Natural killer cell (primary cell): ENCODE data around the gene RFX5. TPM values are rescaled to one million over a fixed set of nuclear protein-coding genes. Genes with fewer than 3 reads are reported as not detected.

ENCODE experiments used
- ATAC-seq, 3 donors: fragments of 150-1000 bp in 2 of 3; fragments of 200-7000 bp in 1 of 3; cut with Tn5 transposase; 1 replicate in 1 of 3; 2 replicates in 2 of 3; pipeline ENCODE4 v1.10.0; 2021; ENCODE audit warnings: mild to moderate bottlenecking in 2 of 3, moderate library complexity in 2 of 3
- DNase-seq, 2 donors: peaks; one replicate each; pipeline versions ENCODE4 v3.0.0 to v3.0.0-alpha.2; 2013 to 2021; ENCODE audit warnings: mixed read lengths in 1 of 2
- H3K27ac ChIP-seq: one replicate; pipeline ENCODE4 v1.5.1; 2013; ENCODE audit warnings: mild to moderate bottlenecking, low read length
- H3K27me3 ChIP-seq: one replicate; pipeline ENCODE4 v1.6.1; 2013; ENCODE audit warnings: low read length; ENCODE audit not compliant: control insufficient read depth, insufficient read depth
- H3K36me3 ChIP-seq: one replicate; pipeline ENCODE4 v1.6.1; 2013; ENCODE audit warnings: low read length; ENCODE audit not compliant: control insufficient read depth, insufficient read depth
- H3K4me1 ChIP-seq: one replicate; pipeline ENCODE4 v1.6.1; 2013; ENCODE audit warnings: low read length; ENCODE audit not compliant: control insufficient read depth, insufficient read depth
- H3K4me3 ChIP-seq: one replicate; pipeline ENCODE4 v1.5.1; 2013; ENCODE audit warnings: low read length
- H3K9me3 ChIP-seq: one replicate; pipeline ENCODE4 v1.6.1; 2013; ENCODE audit warnings: low read length; ENCODE audit not compliant: control insufficient read depth, insufficient read depth
- H3K27ac Mint-ChIP-seq, 2 donors: one replicate each; pipeline ENCODE4 v1.8.0; 2022; ENCODE audit warnings: mild to moderate bottlenecking in 2 of 2, mixed read lengths in 2 of 2, moderate library complexity in 1 of 2
- H3K27me3 Mint-ChIP-seq, 2 donors: one replicate each; pipeline ENCODE4 v1.8.0; 2022; ENCODE audit warnings: low read depth in 2 of 2, mixed read lengths in 2 of 2
- H3K36me3 Mint-ChIP-seq: one replicate; pipeline ENCODE4 v1.8.0; 2022; ENCODE audit warnings: mixed read lengths
- H3K4me1 Mint-ChIP-seq, 2 donors: one replicate each; pipeline ENCODE4 v1.8.0; 2022; ENCODE audit warnings: mixed read lengths in 2 of 2
- H3K4me3 Mint-ChIP-seq: one replicate; pipeline ENCODE4 v1.8.0; 2022; ENCODE audit warnings: mild to moderate bottlenecking, moderate library complexity, mixed read lengths
- H3K9me3 Mint-ChIP-seq, 2 donors: one replicate each; pipeline ENCODE4 v1.8.0; 2022; ENCODE audit warnings: mixed read lengths in 2 of 2
- WGBS: methylation state at CpG from one replicate; pipeline ENCODE4 v1.1.7; 2013; ENCODE audit warnings: missing lambda C conversion rate; ENCODE audit not compliant: insufficient coverage; 5-methylcytosine and 5-hydroxymethylcytosine counted together
- intact Hi-C: fragments of 100-400 bp; cut with micrococcal nuclease; formaldehyde crosslinking; loops from one replicate; pipeline ENCODE4 v1.14.2; 2022
- total RNA-seq, 4 donors: library from RNA; stranded (reverse); fragments of 120-200 nt in 1 of 4; gene quantifications; one replicate each; pipeline versions ENCODE4 v1.2.3 to v1.2.4, GENCODE V29; 2013 to 2022
- TF ChIP-seq, protein P1 (sequence below): fragments of 200-600 bp; IDR thresholded peaks from one replicate; pipeline ENCODE4 v1.8.0; 2022; ENCODE audit warnings: antibody characterized with exemption

RFX5 gene
- total RNA-seq, 3 donors from 2014 or later (not counting 1 experiment from before 2014, with no cell fraction given), result 72.6 to 111 (median 110) TPM

- DNase-seq, result no peak
- Histone ChIP-seq H3K27me3 (no peaks in the 10 kb centered on the region), H3K4me1 (no peaks in the 10 kb centered on the region), H3K9me3 (no peaks in the 10 kb centered on the region), H3K27ac (no peak overlapping the region), H3K4me3 (no peak overlapping the region), H3K36me3 (peaks cover 73% of the 10 kb centered on the region)
- TF ChIP-seq, protein P1, sequence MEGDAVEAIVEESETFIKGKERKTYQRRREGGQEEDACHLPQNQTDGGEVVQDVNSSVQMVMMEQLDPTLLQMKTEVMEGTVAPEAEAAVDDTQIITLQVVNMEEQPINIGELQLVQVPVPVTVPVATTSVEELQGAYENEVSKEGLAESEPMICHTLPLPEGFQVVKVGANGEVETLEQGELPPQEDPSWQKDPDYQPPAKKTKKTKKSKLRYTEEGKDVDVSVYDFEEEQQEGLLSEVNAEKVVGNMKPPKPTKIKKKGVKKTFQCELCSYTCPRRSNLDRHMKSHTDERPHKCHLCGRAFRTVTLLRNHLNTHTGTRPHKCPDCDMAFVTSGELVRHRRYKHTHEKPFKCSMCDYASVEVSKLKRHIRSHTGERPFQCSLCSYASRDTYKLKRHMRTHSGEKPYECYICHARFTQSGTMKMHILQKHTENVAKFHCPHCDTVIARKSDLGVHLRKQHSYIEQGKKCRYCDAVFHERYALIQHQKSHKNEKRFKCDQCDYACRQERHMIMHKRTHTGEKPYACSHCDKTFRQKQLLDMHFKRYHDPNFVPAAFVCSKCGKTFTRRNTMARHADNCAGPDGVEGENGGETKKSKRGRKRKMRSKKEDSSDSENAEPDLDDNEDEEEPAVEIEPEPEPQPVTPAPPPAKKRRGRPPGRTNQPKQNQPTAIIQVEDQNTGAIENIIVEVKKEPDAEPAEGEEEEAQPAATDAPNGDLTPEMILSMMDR, result no peak
- 98% methylated on average over 2 of the region's 2 CpGs for WGBS
- no peak for ATAC-seq
- Mint-ChIP-seq H3K27ac (peak overlapping the region in 1 of 2 donors; percentile 27), H3K27me3 (no peaks in the 10 kb centered on the region), H3K36me3 (no peaks in the 10 kb centered on the region), H3K4me1 (peaks cover 31 to 46% of the 10 kb centered on the region in 2 donors), H3K4me3 (no peak overlapping the region), H3K9me3 (no peaks in the 10 kb centered on the region)
- intact Hi-C loops, result no loop called here
These were observed 33.6 kb downstream of the RFX5 start for GRCh38 chr1:151313501-151313900.

DNA sequence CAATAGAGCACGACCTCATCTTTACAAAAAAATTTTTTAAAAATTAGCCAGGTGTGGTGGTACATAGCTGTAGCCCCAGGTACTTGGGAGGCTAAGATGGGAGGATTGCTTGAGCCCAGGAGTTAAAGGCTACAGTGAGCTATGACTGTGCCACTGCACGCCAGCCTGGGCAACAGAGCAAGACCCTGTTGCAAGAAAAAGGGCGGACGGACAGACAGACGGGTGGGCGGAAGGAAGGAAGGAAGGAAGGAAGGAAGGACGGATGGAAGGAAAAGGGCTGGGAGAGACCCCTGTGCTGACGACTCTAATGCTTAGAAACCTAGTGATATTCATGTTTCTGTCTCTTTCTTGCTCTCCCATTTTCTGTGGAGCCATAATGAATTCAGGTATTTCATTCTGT, 34.2 kb downstream of the RFX5 start:
- intact Hi-C loops, result no loop called here
- no peak for DNase-seq
- Histone ChIP-seq H3K9me3 (no peaks in the 10 kb centered on the region), H3K36me3 (peaks cover 80% of the 10 kb centered on the region), H3K27ac (no peak overlapping the region), H3K4me3 (no peak overlapping the region), H3K4me1 (no peaks in the 10 kb centered on the region), H3K27me3 (no peaks in the 10 kb centered on the region)
- H3K4me1 Mint-ChIP-seq, result peaks cover 31 to 45% of the 10 kb centered on the region in 2 donors
- TF ChIP-seq, protein P1, result no peak
- H3K27me3 Mint-ChIP-seq, result no peaks in the 10 kb centered on the region
- H3K4me3 Mint-ChIP-seq, result no peak overlapping the region
- H3K36me3 Mint-ChIP-seq, result no peaks in the 10 kb centered on the region
- peak overlapping the region in 1 of 2 donors; percentile 27 for H3K27ac Mint-ChIP-seq
- no peak for ATAC-seq
- H3K9me3 Mint-ChIP-seq, result no peaks in the 10 kb centered on the region
- 93% methylated on average over 8 of the region's 8 CpGs for WGBS

GRCh38 chr1:151312411-151312810, 34.6 kb downstream of the RFX5 start:
- peaks cover 31 to 41% of the 10 kb centered on the region in 2 donors for H3K4me1 Mint-ChIP-seq
- ATAC-seq (no peak), DNase-seq (no peak)
- H3K36me3 Mint-ChIP-seq, result no peaks in the 10 kb centered on the region
- TF ChIP-seq, protein P1, result no peak
- H3K9me3 Mint-ChIP-seq, result no peaks in the 10 kb centered on the region
- Histone ChIP-seq H3K36me3 (peaks cover 82% of the 10 kb centered on the region), H3K27me3 (no peaks in the 10 kb centered on the region), H3K4me1 (no peaks in the 10 kb centered on the region), H3K4me3 (no peak overlapping the region), H3K9me3 (no peaks in the 10 kb centered on the region), H3K27ac (no peak overlapping the region)
- H3K27me3 Mint-ChIP-seq, result no peaks in the 10 kb centered on the region
- WGBS, result 100% methylated on average over 3 of the region's 4 CpGs
- peak overlapping the region in 1 of 2 donors; percentile 58 for H3K27ac Mint-ChIP-seq
- intact Hi-C loops, result no loop called here
- no peak overlapping the region for H3K4me3 Mint-ChIP-seq
